Upper lobe of left lung (tissue), 6 donors: ENCODE measurements around the gene DPF1. TPM values are rescaled to one million over a fixed set of nuclear protein-coding genes. Genes with fewer than 3 reads are reported as not detected.

Experiments
- ATAC-seq, 2 donors: fragments of 200-7000 bp; cut with Tn5 transposase; one replicate each; pipeline ENCODE4 v1.9.1; 2022; ENCODE audit warnings: mild to moderate bottlenecking in 2 of 2, moderate library complexity in 2 of 2; ENCODE audit not compliant: low FRiP score in 2 of 2
- DNase-seq, 2 donors: peaks; one replicate each; pipeline ENCODE4 v3.0.0-alpha.2; 2019 to 2020
- H3K27ac ChIP-seq, 4 donors: fragments of 200-600 bp; sonication (generic); one replicate each; pipeline ENCODE4 v1.5.1; 2016 to 2019
- H3K27me3 ChIP-seq, 4 donors: fragments of 200-600 bp; sonication (generic); one replicate each; pipeline ENCODE4 v1.5.1; 2017 to 2019
- H3K36me3 ChIP-seq, 4 donors: fragments of 200-600 bp; sonication (generic); one replicate each; pipeline ENCODE4 v1.5.1; 2016 to 2019
- H3K4me1 ChIP-seq, 4 donors: fragments of 200-600 bp; sonication (generic); one replicate each; pipeline ENCODE4 v1.5.1; 2018 to 2019
- H3K4me3 ChIP-seq, 4 donors: fragments of 200-600 bp; sonication (generic); one replicate each; pipeline ENCODE4 v1.5.1; 2017 to 2019; ENCODE audit warnings: mild to moderate bottlenecking in 2 of 4, moderate library complexity in 1 of 4
- H3K9me3 ChIP-seq, 4 donors: fragments of 200-600 bp; sonication (generic); one replicate each; pipeline ENCODE4 v1.5.1; 2018 to 2019
- CTCF ChIP-seq, 6 experiments: fragments of 450-650 bp in 4 of 6; fragments of 200-600 bp in 2 of 6; sonication (generic) in 2 of 6; IDR thresholded peaks; one replicate each; pipeline ENCODE4 v1.5.1; 2016 to 2019; ENCODE audit warnings: antibody characterized with exemption in 6 of 6
- EP300 ChIP-seq, 4 donors: sonication (generic); formaldehyde crosslinking; IDR thresholded peaks; one replicate each; pipeline ENCODE4 v1.5.1; 2017; ENCODE audit warnings: antibody characterized with exemption in 4 of 4, control low read depth in 2 of 4
- POLR2A ChIP-seq, 4 donors: fragments of 450-650 bp; IDR thresholded peaks; one replicate each; pipeline ENCODE4 v1.5.1; 2016 to 2017; ENCODE audit warnings: antibody characterized with exemption in 4 of 4, mild to moderate bottlenecking in 2 of 4
- POLR2AphosphoS5 ChIP-seq, 2 donors: sonication (generic); formaldehyde crosslinking; IDR thresholded peaks; one replicate each; pipeline ENCODE4 v1.5.1; 2017; ENCODE audit warnings: antibody characterized with exemption in 2 of 2
- WGBS, 2 donors: methylation state at CpG; one replicate each; pipeline ENCODE4 v1.1.5; 2017 to 2018; 5-methylcytosine and 5-hydroxymethylcytosine counted together
- total RNA-seq, 6 donors: library from RNA; depleted of rRNA in 4 of 6; stranded (reverse); fragments of >200 nt in 4 of 6; gene quantifications; one replicate each; pipeline versions ENCODE4 v1.1.0 to v1.2.1, GENCODE V29; 2016 to 2021
- donor health status: DM: no; HTN: no; CAD: no; lungs with moderate emphysema.
- donor health status: DM: no; HTN: yes; CAD: no; lungs with severe emphysema.

DPF1 gene
- total RNA-seq, 6 donors from 2014 or later: 0.40 to 0.46 TPM; not detected in 4

DNA sequence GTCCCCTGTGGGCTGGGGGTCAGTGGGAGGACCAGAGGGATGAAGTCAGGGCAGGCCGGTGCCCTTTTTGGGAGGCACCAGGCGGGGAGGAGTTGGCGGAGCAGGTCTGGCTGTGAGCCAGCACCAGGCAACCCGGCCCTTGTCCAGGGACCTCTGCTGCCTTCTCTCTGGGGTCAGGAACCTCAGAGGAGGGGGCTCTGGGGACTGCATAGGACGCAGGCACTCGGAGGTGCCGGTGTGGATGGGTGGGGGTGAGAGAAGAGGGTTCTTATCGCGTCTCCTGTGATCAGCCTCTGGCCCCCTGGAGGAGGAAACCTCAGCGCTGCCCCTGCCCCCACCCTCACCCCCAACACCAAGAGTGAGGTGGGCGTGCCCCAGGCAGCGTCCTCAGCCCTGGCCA lies 16.5 kb downstream of the DPF1 start:
- ATAC-seq (no peak), DNase-seq (no peak)
- Histone ChIP-seq H3K27me3 (peaks cover 0 to 25% (median 10%) of the 10 kb centered on the region in 4 donors), H3K4me1 (peaks cover 26 to 29% (median 27%) of the 10 kb centered on the region in 4 donors), H3K36me3 (peaks cover 7 to 36% (median 30%) of the 10 kb centered on the region in 4 donors), H3K27ac (no peak overlapping the region), H3K9me3 (no peaks in the 10 kb centered on the region), H3K4me3 (no peak overlapping the region)
- TF ChIP-seq POLR2A (IDR thresholded peaks at IDR 0.05) (no peak), CTCF (IDR thresholded peaks at IDR 0.05) (no peak), POLR2AphosphoS5 (IDR thresholded peaks at IDR 0.05) (no peak), EP300 (IDR thresholded peaks at IDR 0.05) (no peak)
- 66 to 81% methylated on average over 8 to 11 of the region's 12 CpGs for WGBS, 2 donors

DNA sequence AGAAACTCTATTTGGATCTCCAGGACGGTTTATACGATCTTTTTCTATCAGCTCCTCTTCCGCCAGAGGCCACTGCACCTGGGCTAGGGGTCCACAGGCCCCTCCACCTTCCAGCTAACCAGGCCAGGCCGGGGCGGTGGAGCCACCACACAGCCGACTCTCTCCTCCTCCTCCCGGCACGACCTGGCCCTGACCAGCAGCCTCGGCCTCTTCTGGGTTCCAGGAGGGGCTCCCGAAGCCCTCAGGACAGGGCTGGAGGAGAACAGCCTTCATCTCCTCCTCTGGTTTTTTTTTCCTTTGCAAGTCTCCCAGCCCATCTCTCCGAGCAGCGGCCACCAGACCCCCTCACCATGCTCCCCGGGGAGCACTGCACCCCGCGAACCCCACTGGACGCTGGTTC lies 17.1 kb downstream of the DPF1 start:
- H3K36me3 ChIP-seq: peaks cover 7 to 43% (median 35%) of the 10 kb centered on the region in 4 donors
- H3K4me3 ChIP-seq: no peak overlapping the region
- peaks cover 26 to 29% (median 27%) of the 10 kb centered on the region in 4 donors for H3K4me1 ChIP-seq
- 94 to 96% methylated on average over 16 of the region's 16 CpGs for WGBS, 2 donors
- DNase-seq (no peak), ATAC-seq (no peak)
- TF ChIP-seq POLR2A (IDR thresholded peaks at IDR 0.05) (no peak), POLR2AphosphoS5 (IDR thresholded peaks at IDR 0.05) (no peak), CTCF (IDR thresholded peaks at IDR 0.05) (no peak), EP300 (IDR thresholded peaks at IDR 0.05) (no peak)
- H3K27ac ChIP-seq: no peak overlapping the region
- peaks cover 0 to 24% (median 10%) of the 10 kb centered on the region in 4 donors for H3K27me3 ChIP-seq
- H3K9me3 ChIP-seq: no peaks in the 10 kb centered on the region

DNA sequence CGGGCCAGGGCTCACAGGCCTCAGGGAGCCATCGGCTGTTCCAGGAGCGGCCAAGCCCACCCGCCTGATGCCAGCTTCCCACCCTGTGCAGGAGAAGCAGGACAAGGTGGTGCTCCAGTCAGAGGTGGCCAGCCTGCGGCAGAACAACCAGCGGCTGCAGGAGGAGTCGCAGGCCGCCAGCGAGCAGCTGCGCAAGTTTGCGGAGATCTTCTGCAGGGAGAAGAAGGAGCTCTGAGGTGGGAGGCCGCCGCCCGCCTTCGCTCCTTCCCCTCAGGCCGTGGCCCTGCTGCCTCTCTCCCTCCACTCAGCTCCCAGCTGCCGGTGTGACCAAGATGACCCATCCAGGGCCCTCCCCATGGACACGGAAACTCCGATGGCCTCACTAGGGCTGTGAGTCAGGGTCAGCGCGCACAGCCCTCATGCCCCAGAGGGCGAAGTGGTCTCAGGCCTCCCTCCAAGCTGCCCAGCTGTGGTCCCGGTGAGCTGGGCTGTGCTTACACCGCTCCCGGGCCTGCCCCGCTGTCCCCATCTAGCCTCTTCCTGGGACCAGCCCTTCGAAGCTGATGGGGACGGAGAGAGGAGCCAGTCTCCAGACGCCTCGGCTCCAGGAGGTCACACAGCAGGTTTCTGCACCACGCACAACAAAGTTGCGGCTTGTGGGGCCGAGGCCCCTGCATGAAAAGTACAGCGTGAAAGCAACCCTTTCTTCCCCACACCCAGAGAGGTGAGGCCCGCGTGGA lies 17.8 kb downstream of the DPF1 start:
- no peak overlapping the region for H3K27ac ChIP-seq
- DNase-seq (no peak), ATAC-seq (peak in 1 of 2 donors; percentile 16)
- H3K4me1 ChIP-seq: peaks cover 20 to 23% (median 23%) of the 10 kb centered on the region in 4 donors
- no peak overlapping the region for H3K4me3 ChIP-seq
- peaks cover 0 to 16% (median 5%) of the 10 kb centered on the region in 4 donors for H3K27me3 ChIP-seq
- H3K36me3 ChIP-seq: peaks cover 7 to 50% (median 41%) of the 10 kb centered on the region in 4 donors
- TF ChIP-seq POLR2AphosphoS5 (IDR thresholded peaks at IDR 0.05): no peak
- 89 to 90% methylated on average over 34 to 35 of the region's 36 CpGs for WGBS, 2 donors
- no peaks in the 10 kb centered on the region for H3K9me3 ChIP-seq

GRCh38 chr19:38204728-38205127 lies 19.3 kb downstream of the DPF1 start:
- Histone ChIP-seq H3K27me3 (peaks cover 0 to 3% (median 0%) of the 10 kb centered on the region in 4 donors), H3K4me1 (peaks cover 7 to 9% (median 8%) of the 10 kb centered on the region in 4 donors), H3K4me3 (no peak overlapping the region), H3K27ac (no peak overlapping the region), H3K9me3 (no peaks in the 10 kb centered on the region), H3K36me3 (peaks cover 7 to 65% (median 44%) of the 10 kb centered on the region in 4 donors)
- WGBS, 2 donors: 96% methylated on average over 8 of the region's 8 CpGs
- DNase-seq (no peak), ATAC-seq (no peak)
- TF ChIP-seq EP300 (IDR thresholded peaks at IDR 0.05) (no peak), POLR2A (IDR thresholded peaks at IDR 0.05) (no peak), POLR2AphosphoS5 (IDR thresholded peaks at IDR 0.05) (no peak), CTCF (IDR thresholded peaks at IDR 0.05) (no peak)

DNA sequence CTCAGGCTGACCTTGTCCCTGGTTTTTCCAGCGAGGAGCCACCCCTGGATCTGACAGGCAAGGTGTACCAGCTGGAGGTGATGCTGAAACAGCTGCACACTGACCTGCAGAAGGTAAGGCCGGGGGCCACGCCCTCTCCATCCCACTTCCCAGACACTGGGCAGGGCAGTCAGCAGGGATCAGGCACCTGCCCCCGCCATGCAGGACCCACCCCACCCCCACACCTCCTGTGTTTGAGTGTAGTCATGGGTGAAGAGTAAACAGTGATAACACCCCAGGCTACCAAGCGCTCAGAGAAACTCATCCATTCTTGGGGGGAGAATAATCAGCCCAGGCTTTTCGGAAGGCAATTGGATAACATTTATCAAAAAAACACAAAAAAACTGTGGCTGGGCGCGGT lies 19.9 kb downstream of the DPF1 start:
- peaks cover 7 to 71% (median 47%) of the 10 kb centered on the region in 4 donors for H3K36me3 ChIP-seq
- peaks cover under 1 to 3% (median 2%) of the 10 kb centered on the region in 4 donors for H3K4me1 ChIP-seq
- H3K27me3 ChIP-seq: no peaks in the 10 kb centered on the region
- H3K27ac ChIP-seq: no peak overlapping the region
- no peak for TF ChIP-seq EP300 (IDR thresholded peaks at IDR 0.05)
- TF ChIP-seq CTCF (IDR thresholded peaks at IDR 0.05): no peak
- TF ChIP-seq POLR2A (IDR thresholded peaks at IDR 0.05): no peak
- TF ChIP-seq POLR2AphosphoS5 (IDR thresholded peaks at IDR 0.05): no peak
- 95 to 98% methylated on average over 4 to 8 of the region's 8 CpGs for WGBS, 2 donors
- DNase-seq (no peak), ATAC-seq (no peak)
- no peak overlapping the region for H3K4me3 ChIP-seq
- no peaks in the 10 kb centered on the region for H3K9me3 ChIP-seq
